ENCODE measurements around the gene VCP. TPM values are rescaled to one million over a fixed set of nuclear protein-coding genes. Genes with fewer than 3 reads are reported as not detected.

Gene VCP
- total and polyA plus RNA-seq, 2 donors from 2014 or later: 118 to 167 TPM

DNA sequence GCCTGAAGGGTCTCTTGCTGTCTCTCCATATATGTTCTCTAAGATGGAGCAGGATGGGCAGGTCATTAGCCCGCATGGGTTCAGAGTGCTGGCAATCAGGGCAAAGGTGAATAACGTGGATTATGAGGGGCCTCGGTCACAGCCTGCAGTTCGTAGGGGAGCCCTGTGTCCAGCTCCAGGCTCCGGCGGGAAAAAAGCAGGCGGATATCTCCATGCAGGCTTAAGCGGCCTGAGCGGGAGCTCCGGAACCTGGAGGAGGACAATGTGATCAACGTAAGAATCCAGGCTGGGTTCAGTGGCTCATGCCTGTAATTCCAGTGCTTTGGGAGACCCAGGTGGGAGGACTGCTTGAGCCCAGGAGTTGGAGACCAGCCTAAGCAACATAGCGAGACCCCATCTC is 32.7 kb upstream of the VCP start:
- Histone ChIP-seq H3K4me3 (ENCODE audit: low read length in 3 of 3) (no peak overlapping the region), H3K27me3 (ENCODE audit: control insufficient read depth, insufficient read depth, low read length) (no peaks in the 10 kb centered on the region), H3K4me1 (ENCODE audit: control insufficient read depth in 2 of 3, insufficient read depth in 2 of 3, low read depth in 1 of 3, low read length in 3 of 3) (peaks cover 11 to 23% (median 19%) of the 10 kb centered on the region in 3 donors), H3K27ac (ENCODE audit: low read depth in 2 of 2, low read length in 2 of 2) (no peak overlapping the region), H3K36me3 (ENCODE audit: control insufficient read depth in 2 of 3, insufficient read depth in 3 of 3, low read length in 3 of 3) (peaks cover 8 to 32% (median 21%) of the 10 kb centered on the region in 3 donors), H3K9ac (ENCODE audit: low read length in 3 of 3) (no peak overlapping the region), H3K9me3 (ENCODE audit: control insufficient read depth in 2 of 3, insufficient read depth in 1 of 3, low read length in 3 of 3) (no peaks in the 10 kb centered on the region)
- FAIRE-seq (no peak), DNase-seq (no peak)
- TF ChIP-seq, protein P1, sequence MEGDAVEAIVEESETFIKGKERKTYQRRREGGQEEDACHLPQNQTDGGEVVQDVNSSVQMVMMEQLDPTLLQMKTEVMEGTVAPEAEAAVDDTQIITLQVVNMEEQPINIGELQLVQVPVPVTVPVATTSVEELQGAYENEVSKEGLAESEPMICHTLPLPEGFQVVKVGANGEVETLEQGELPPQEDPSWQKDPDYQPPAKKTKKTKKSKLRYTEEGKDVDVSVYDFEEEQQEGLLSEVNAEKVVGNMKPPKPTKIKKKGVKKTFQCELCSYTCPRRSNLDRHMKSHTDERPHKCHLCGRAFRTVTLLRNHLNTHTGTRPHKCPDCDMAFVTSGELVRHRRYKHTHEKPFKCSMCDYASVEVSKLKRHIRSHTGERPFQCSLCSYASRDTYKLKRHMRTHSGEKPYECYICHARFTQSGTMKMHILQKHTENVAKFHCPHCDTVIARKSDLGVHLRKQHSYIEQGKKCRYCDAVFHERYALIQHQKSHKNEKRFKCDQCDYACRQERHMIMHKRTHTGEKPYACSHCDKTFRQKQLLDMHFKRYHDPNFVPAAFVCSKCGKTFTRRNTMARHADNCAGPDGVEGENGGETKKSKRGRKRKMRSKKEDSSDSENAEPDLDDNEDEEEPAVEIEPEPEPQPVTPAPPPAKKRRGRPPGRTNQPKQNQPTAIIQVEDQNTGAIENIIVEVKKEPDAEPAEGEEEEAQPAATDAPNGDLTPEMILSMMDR (IDR thresholded peaks at IDR 0.05; ENCODE audit: borderline replicate concordance, extremely low read depth, insufficient read depth): no peak
- intact Hi-C loops (cut with DNase I): no loop called here

DNA sequence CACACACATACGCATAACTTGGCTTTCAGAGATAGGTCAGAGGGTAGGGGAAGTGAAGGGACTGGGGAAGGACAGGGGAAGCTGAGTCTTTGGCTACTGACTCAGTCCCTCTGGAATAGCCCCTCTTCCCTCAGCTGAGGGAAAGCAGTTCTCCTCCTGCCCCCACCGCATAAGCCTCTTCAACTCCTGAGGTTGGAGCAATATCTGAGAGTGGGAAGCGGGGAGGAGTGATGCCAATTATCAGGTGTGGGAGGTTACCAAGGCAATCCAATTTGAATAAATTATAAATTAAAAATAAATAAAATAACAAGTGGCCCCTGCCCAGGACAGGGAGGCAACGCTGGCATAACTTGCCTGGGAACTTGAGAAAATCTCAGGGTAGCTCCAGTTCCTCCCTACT is 32.2 kb upstream of the VCP start:
- Histone ChIP-seq H3K4me3 (ENCODE audit: low read length in 3 of 3) (no peak overlapping the region), H3K27me3 (ENCODE audit: control insufficient read depth, insufficient read depth, low read length) (no peaks in the 10 kb centered on the region), H3K27ac (ENCODE audit: low read depth in 2 of 2, low read length in 2 of 2) (no peak overlapping the region), H3K36me3 (ENCODE audit: control insufficient read depth in 2 of 3, insufficient read depth in 3 of 3, low read length in 3 of 3) (peaks cover 8 to 38% (median 25%) of the 10 kb centered on the region in 3 donors), H3K9ac (ENCODE audit: low read length in 3 of 3) (no peak overlapping the region), H3K4me1 (ENCODE audit: control insufficient read depth in 2 of 3, insufficient read depth in 2 of 3, low read depth in 1 of 3, low read length in 3 of 3) (peaks cover 11 to 20% (median 15%) of the 10 kb centered on the region in 3 donors), H3K9me3 (ENCODE audit: control insufficient read depth in 2 of 3, insufficient read depth in 1 of 3, low read length in 3 of 3) (no peaks in the 10 kb centered on the region)
- FAIRE-seq: no peak
- TF ChIP-seq, protein P1 (IDR thresholded peaks at IDR 0.05; ENCODE audit: borderline replicate concordance, extremely low read depth, insufficient read depth): no peak
- intact Hi-C loops (cut with DNase I): no loop called here
- DNase-seq: no peak

- H3K4me1 ChIP-seq (ENCODE audit: control insufficient read depth in 2 of 3, insufficient read depth in 2 of 3, low read depth in 1 of 3, low read length in 3 of 3): peaks cover 11 to 20% (median 15%) of the 10 kb centered on the region in 3 donors
- H3K27me3 ChIP-seq (ENCODE audit: control insufficient read depth, insufficient read depth, low read length): no peaks in the 10 kb centered on the region
- H3K36me3 ChIP-seq (ENCODE audit: control insufficient read depth in 2 of 3, insufficient read depth in 3 of 3, low read length in 3 of 3): peaks cover 8 to 38% (median 25%) of the 10 kb centered on the region in 3 donors
- DNase-seq (no peak), FAIRE-seq (no peak)
- H3K4me3 ChIP-seq (ENCODE audit: low read length in 3 of 3): peak overlapping the region; percentile 83 to 99 (median 90)
- intact Hi-C loops (cut with DNase I): no loop called here
- H3K9ac ChIP-seq (ENCODE audit: low read length in 3 of 3): peak overlapping the region in 2 of 3 donors; percentile 72 to 100
- TF ChIP-seq, protein P1 (IDR thresholded peaks at IDR 0.05; ENCODE audit: borderline replicate concordance, extremely low read depth, insufficient read depth): no peak
- H3K27ac ChIP-seq (ENCODE audit: low read depth in 2 of 2, low read length in 2 of 2): peak overlapping the region; percentile 28 to 80
- no peaks in the 10 kb centered on the region for H3K9me3 ChIP-seq (ENCODE audit: control insufficient read depth in 2 of 3, insufficient read depth in 1 of 3, low read length in 3 of 3)
Observed at GRCh38 chr9:35103660-35104191, 31.3 kb upstream of the VCP start.
